SU-DHL-6 (cell line): Measurements from ENCODE around the gene COX10.

Source experiments
- H2AFZ ChIP-seq: fragments of 200-600 bp; sonication (generic); 2 replicates; pipeline ENCODE4 v1.6.1; 2014; ENCODE audit warnings: low read depth, mild to moderate bottlenecking, moderate library complexity, mixed read lengths, antibody characterized with exemption, low read length; ENCODE audit not compliant: severe bottlenecking
- H3F3A ChIP-seq: fragments of 200-600 bp; shearing (Covaris generic); 2 replicates; pipeline ENCODE4 v1.6.0; 2016; ENCODE audit warnings: antibody characterized with exemption, mild to moderate bottlenecking; ENCODE audit not compliant: insufficient read depth
- H3K27ac ChIP-seq: fragments of 200-600 bp; sonication (generic); 2 replicates; pipeline ENCODE4 v1.5.1; 2016; ENCODE audit warnings: low read depth, mild to moderate bottlenecking, low read length, moderate library complexity, mixed read lengths
- H3K27me3 ChIP-seq: fragments of 200-600 bp; sonication (generic), shearing (Covaris generic); 2 replicates; pipeline ENCODE4 v1.6.0; 2014; ENCODE audit warnings: mild to moderate bottlenecking, low read length
- H3K36me3 ChIP-seq: fragments of 200-600 bp; sonication (generic); 2 replicates; pipeline ENCODE4 v1.6.1; 2014; ENCODE audit warnings: mild to moderate bottlenecking, low read length, mixed read lengths
- H3K4me2 ChIP-seq: fragments of 300-600, 200-600 bp; shearing (Covaris generic), sonication (generic); 2 replicates; pipeline ENCODE4 v1.6.0; 2014; ENCODE audit warnings: low read length, low read depth, mild to moderate bottlenecking; ENCODE audit not compliant: poor library complexity, severe bottlenecking
- H3K4me3 ChIP-seq: fragments of 200-600 bp; sonication (generic); 2 replicates; pipeline ENCODE4 v1.5.1; 2014; ENCODE audit warnings: antibody characterized with exemption, low read length, mild to moderate bottlenecking, mixed read lengths; ENCODE audit not compliant: insufficient read depth, poor library complexity, severe bottlenecking
- H3K79me2 ChIP-seq: fragments of 200-600 bp; sonication (generic); 2 replicates; pipeline ENCODE4 v1.6.1; 2014; ENCODE audit warnings: mild to moderate bottlenecking, low read length, moderate library complexity; ENCODE audit not compliant: insufficient read depth
- H3K9ac ChIP-seq: fragments of 200-600 bp; sonication (generic); 2 replicates; pipeline ENCODE4 v1.7.0; 2014; ENCODE audit warnings: mild to moderate bottlenecking, low read length
- H3K9me2 ChIP-seq: fragments of 200-600 bp; sonication (generic); replicated peaks from 2 replicates; pipeline ENCODE4 v1.6.1; 2014; ENCODE audit warnings: low read length; ENCODE audit not compliant: insufficient read depth
- H3K9me3 ChIP-seq: fragments of 200-600 bp; sonication (generic); 2 replicates; pipeline ENCODE4 v1.6.1; 2014; ENCODE audit warnings: low read length, mixed read lengths; ENCODE audit not compliant: insufficient read depth
- H4K20me1 ChIP-seq: fragments of 200-600 bp; sonication (generic); 2 replicates; pipeline ENCODE4 v1.6.1; 2014; ENCODE audit warnings: low read depth, mild to moderate bottlenecking, antibody characterized with exemption, low read length, moderate library complexity, mixed read lengths
- EZH2phosphoT487 ChIP-seq: fragments of 200-600 bp; sonication (generic), shearing (Covaris generic); conservative IDR thresholded peaks from 2 replicates; pipeline ENCODE4 v1.6.1; 2018; ENCODE audit warnings: mild to moderate bottlenecking, antibody characterized with exemption, low read length, moderate library complexity, mixed read lengths
- TF ChIP-seq, protein P1 (sequence below): fragments of 200-600 bp; sonication (generic); IDR thresholded peaks from one replicate; pipeline ENCODE4 v1.5.1; 2017; ENCODE audit warnings: antibody characterized with exemption, mild to moderate bottlenecking, low read length, moderate library complexity; ENCODE audit not compliant: insufficient read depth, poor library complexity, severe bottlenecking

COX10 gene

DNA sequence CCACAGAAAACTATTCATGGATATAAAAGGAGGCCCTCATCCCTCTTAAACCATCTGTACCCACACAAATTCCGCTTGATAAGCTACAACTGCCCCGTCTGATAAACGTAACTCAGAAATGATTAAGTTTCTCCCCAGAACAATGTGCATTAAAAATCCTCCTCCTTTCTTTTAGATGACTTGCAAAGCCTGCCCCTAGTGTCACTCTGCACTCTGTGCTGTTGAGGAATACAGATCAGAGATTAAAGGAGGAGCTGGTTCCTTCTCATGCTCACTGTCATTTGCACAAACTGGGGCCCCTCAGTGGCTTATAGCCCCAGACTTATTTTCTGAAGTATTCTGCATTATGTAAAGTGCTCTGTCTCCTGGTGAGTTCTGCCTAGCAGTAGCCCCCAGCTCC, 134.1 kb downstream of the COX10 start:
- no peaks in the 10 kb centered on the region for H4K20me1 ChIP-seq
- H3K27ac ChIP-seq: no peak overlapping the region
- H3K79me2 ChIP-seq: no peaks in the 10 kb centered on the region
- TF ChIP-seq, protein P1, sequence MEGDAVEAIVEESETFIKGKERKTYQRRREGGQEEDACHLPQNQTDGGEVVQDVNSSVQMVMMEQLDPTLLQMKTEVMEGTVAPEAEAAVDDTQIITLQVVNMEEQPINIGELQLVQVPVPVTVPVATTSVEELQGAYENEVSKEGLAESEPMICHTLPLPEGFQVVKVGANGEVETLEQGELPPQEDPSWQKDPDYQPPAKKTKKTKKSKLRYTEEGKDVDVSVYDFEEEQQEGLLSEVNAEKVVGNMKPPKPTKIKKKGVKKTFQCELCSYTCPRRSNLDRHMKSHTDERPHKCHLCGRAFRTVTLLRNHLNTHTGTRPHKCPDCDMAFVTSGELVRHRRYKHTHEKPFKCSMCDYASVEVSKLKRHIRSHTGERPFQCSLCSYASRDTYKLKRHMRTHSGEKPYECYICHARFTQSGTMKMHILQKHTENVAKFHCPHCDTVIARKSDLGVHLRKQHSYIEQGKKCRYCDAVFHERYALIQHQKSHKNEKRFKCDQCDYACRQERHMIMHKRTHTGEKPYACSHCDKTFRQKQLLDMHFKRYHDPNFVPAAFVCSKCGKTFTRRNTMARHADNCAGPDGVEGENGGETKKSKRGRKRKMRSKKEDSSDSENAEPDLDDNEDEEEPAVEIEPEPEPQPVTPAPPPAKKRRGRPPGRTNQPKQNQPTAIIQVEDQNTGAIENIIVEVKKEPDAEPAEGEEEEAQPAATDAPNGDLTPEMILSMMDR: no peak
- TF ChIP-seq EZH2phosphoT487: no peak
- no peaks in the 10 kb centered on the region for H3K27me3 ChIP-seq
- no peaks in the 10 kb centered on the region for H3K9me3 ChIP-seq
- no peak overlapping the region for H3K4me2 ChIP-seq
- H3K4me3 ChIP-seq: no peak overlapping the region
- H2AFZ ChIP-seq: no peak overlapping the region
- H3F3A ChIP-seq: no peaks in the 10 kb centered on the region
- H3K9ac ChIP-seq: no peak overlapping the region
- H3K9me2 ChIP-seq: no peaks in the 10 kb centered on the region
- no peaks in the 10 kb centered on the region for H3K36me3 ChIP-seq

DNA sequence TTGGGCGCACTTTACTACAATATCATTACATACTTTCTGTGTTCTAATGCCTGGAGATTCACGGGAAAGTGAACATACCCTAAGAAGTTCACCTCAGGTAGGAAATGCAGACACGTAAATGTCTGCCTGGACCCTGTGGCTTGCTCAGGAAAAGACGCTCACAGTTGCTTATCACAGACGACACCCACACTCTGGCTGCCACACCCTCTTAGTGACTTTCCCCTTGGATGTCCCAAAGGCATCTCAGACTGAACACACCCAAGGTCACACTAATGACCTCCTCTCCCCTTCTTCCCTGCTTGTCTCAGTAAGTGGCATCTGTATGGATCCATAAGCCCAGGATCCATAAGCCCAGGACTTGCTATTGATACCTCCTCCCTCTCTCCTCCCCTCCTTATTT, 134.8 kb downstream of the COX10 start:
- no peaks in the 10 kb centered on the region for H3K9me2 ChIP-seq
- no peaks in the 10 kb centered on the region for H3K79me2 ChIP-seq
- H2AFZ ChIP-seq: no peak overlapping the region
- H3K9me3 ChIP-seq: no peaks in the 10 kb centered on the region
- no peaks in the 10 kb centered on the region for H3K27me3 ChIP-seq
- no peaks in the 10 kb centered on the region for H3F3A ChIP-seq
- TF ChIP-seq, protein P1: no peak
- TF ChIP-seq EZH2phosphoT487: no peak
- H3K4me2 ChIP-seq: no peak overlapping the region
- no peaks in the 10 kb centered on the region for H3K36me3 ChIP-seq
- no peak overlapping the region for H3K9ac ChIP-seq
- H3K27ac ChIP-seq: no peak overlapping the region
- H4K20me1 ChIP-seq: no peaks in the 10 kb centered on the region
- H3K4me3 ChIP-seq: no peak overlapping the region

DNA sequence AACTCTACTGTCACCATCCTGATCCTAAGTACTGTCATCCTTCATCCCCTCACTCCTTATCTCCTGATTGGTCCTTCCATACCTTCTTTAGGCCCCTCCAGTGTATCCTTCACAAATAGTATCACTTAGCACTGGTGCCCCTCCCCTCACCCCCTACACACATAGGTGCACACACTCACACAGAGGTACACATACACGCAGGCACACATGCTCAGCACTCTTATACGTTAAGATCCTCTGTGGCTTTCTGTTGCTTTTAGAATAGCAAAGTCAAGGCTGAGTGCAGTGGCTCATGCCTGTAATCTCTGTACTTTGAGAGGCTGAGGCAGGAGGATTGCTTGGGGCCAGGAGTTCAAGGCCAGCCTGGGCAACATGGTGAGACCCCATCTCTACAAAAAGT, 135.2 kb downstream of the COX10 start:
- H4K20me1 ChIP-seq: no peaks in the 10 kb centered on the region
- TF ChIP-seq, protein P1: no peak
- TF ChIP-seq EZH2phosphoT487: no peak

More for the DNA sequence above, 135.2 kb downstream of the COX10 start:
- no peaks in the 10 kb centered on the region for H3K79me2 ChIP-seq
- H3K9ac ChIP-seq: no peak overlapping the region
- H3K27ac ChIP-seq: no peak overlapping the region
- H3K27me3 ChIP-seq: no peaks in the 10 kb centered on the region
- no peaks in the 10 kb centered on the region for H3K9me2 ChIP-seq
- no peaks in the 10 kb centered on the region for H3K36me3 ChIP-seq
- no peak overlapping the region for H2AFZ ChIP-seq
- no peak overlapping the region for H3K4me2 ChIP-seq
- no peak overlapping the region for H3K4me3 ChIP-seq
- H3F3A ChIP-seq: no peaks in the 10 kb centered on the region
- H3K9me3 ChIP-seq: no peaks in the 10 kb centered on the region
